H7 (cell line): ENCODE results near the gene PRR5L. TPM values are rescaled to one million over a fixed set of nuclear protein-coding genes. Genes with fewer than 3 reads are reported as not detected.

Source experiments
- DNase-seq: peaks from one replicate; pipeline ENCODE4 v3.0.0; 2012
- H3K27me3 ChIP-seq: 2 replicates; pipeline ENCODE4 v1.6.0; 2011; ENCODE audit warnings: mild to moderate bottlenecking, low read length; ENCODE audit not compliant: control insufficient read depth, insufficient read depth
- H3K36me3 ChIP-seq: replicated peaks from 2 replicates; pipeline ENCODE4 v1.5.1; 2011; ENCODE audit warnings: low read length; ENCODE audit not compliant: control insufficient read depth, insufficient read depth
- H3K4me3 ChIP-seq: 2 replicates; pipeline ENCODE4 v1.5.1; 2011; ENCODE audit warnings: low read depth, mild to moderate bottlenecking, control low read depth, low read length, moderate library complexity; ENCODE audit not compliant: insufficient read depth
- total RNA-seq: library from RNA; depleted of rRNA; stranded (reverse); fragments of >200 nt; shearing (Covaris generic); gene quantifications from 2 replicates; pipeline ENCODE4 v1.2.3, GENCODE V29; 2014

Gene PRR5L
- total RNA-seq, 1 experiment from 2014 or later = 5.8 TPM

- H3K27me3 ChIP-seq = no peaks in the 10 kb centered on the region
Observed at GRCh38 chr11:36268337-36268985, 27.6 kb upstream of the PRR5L start.

GRCh38 chr11:36270701-36271100 lies 25.4 kb upstream of the PRR5L start:
- DNase-seq = no peak
- Histone ChIP-seq H3K36me3 (no peaks in the 10 kb centered on the region; the same call in 1 of the 2 replicates), H3K27me3 (no peaks in the 10 kb centered on the region), H3K4me3 (no peak overlapping the region)

More at GRCh38 chr11:36268337-36268985, 27.6 kb upstream of the PRR5L start:
- no peak for DNase-seq
- no peaks in the 10 kb centered on the region for H3K36me3 ChIP-seq
- H3K4me3 ChIP-seq = no peak overlapping the region

GRCh38 chr11:36271794-36272407 lies 24.2 kb upstream of the PRR5L start:
- no peak for DNase-seq
- Histone ChIP-seq H3K36me3 (no peaks in the 10 kb centered on the region; the same call in 1 of the 2 replicates), H3K27me3 (no peaks in the 10 kb centered on the region), H3K4me3 (no peak overlapping the region)

GRCh38 chr11:36273110-36273509 lies 23.0 kb upstream of the PRR5L start:
- Histone ChIP-seq H3K27me3 (no peaks in the 10 kb centered on the region), H3K4me3 (no peak overlapping the region), H3K36me3 (no peaks in the 10 kb centered on the region; the same call in 1 of the 2 replicates)
- no peak for DNase-seq

GRCh38 chr11:36274414-36274813 lies 21.7 kb upstream of the PRR5L start:
- H3K4me3 ChIP-seq = no peak overlapping the region
- no peaks in the 10 kb centered on the region; the same call in 1 of the 2 replicates for H3K36me3 ChIP-seq
- DNase-seq = no peak
- H3K27me3 ChIP-seq = no peaks in the 10 kb centered on the region

GRCh38 chr11:36278531-36279282 lies 17.4 kb upstream of the PRR5L start:
- peak; percentile 31 for DNase-seq
- Histone ChIP-seq H3K36me3 (no peaks in the 10 kb centered on the region; the same call in 1 of the 2 replicates), H3K4me3 (no peak overlapping the region), H3K27me3 (no peaks in the 10 kb centered on the region)

- Histone ChIP-seq H3K36me3 (no peaks in the 10 kb centered on the region), H3K4me3 (no peak overlapping the region), H3K27me3 (no peaks in the 10 kb centered on the region)
- DNase-seq = no peak
Observed at GRCh38 chr11:36280531-36280930, 15.6 kb upstream of the PRR5L start.

DNA sequence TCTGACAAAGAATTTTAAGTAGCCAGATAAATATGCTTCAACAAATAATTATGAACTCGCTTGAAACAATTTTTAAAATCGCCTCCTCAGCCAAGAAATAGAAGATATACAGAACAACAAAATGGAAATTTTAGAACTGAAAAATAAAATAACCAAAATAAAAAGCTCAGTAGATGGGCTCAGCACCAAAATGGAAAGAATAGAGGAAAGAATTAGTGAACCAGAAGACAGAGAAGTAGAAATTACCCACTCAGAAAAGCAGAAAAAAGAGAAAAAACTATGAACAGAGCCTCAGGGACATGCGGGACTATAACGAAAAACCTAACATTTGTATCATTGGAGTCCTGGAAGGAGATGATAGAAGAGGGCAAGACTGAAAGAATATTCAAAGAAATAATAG lies 14.2 kb upstream of the PRR5L start:
- DNase-seq = no peak
- Histone ChIP-seq H3K4me3 (no peak overlapping the region), H3K36me3 (no peaks in the 10 kb centered on the region), H3K27me3 (no peaks in the 10 kb centered on the region)

DNA sequence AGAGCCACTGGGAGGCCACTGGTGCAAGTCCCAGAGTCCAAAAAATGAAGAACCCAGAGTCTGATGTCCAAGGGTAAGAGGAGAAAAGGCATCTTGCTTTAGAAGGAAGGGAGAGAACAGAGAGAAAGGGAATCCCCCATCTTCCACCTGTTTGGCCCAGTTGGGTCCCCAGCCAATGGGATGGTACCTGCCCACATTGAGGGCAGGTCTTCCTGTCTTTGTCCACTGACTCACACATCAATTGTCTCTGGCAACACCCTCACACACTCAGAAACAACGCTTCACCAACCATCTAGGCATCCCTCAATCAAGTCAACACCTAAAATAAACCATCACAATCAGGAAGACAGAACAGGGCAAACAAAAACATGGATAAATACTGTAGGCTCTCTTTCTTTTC lies 13.2 kb upstream of the PRR5L start:
- Histone ChIP-seq H3K36me3 (no peaks in the 10 kb centered on the region), H3K4me3 (no peak overlapping the region), H3K27me3 (no peaks in the 10 kb centered on the region)
- no peak for DNase-seq

DNA sequence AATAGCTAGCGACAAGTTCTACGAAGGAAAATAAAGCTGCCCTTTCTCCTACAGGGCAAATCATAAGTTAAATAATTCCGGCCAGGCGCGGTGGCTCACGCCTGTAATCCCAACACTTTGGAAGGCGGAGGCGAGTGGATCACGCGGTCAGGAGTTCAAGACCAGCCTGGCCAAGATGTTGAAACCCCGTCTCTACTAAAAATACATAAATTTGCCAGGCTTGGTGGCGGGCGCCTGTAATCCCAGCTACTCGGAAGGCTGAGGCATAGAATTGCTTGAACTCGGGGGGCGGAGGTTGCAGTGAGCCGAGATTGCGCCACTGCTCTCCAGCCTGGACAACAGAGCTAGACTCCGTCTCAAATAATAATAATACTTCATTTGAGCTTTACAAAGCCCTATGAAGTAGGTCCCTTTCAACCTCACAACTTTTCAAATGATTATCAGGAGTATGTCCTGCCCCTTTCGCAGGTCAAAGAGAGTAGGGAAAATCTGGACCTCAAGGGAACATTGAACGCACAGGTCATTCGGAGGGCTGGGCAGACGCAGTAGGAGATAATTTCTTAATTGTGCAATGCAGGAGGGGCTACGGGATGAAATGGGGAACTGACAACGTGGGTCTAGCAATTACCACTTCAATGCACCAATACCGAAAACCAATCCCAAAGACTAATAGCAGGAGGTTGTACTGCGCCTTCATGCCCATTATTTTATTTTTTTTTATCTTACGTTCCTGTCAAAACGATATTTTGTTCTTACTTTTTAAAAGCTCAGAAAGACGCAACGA lies 7.5 kb upstream of the PRR5L start:
- DNase-seq = no peak

DNA sequence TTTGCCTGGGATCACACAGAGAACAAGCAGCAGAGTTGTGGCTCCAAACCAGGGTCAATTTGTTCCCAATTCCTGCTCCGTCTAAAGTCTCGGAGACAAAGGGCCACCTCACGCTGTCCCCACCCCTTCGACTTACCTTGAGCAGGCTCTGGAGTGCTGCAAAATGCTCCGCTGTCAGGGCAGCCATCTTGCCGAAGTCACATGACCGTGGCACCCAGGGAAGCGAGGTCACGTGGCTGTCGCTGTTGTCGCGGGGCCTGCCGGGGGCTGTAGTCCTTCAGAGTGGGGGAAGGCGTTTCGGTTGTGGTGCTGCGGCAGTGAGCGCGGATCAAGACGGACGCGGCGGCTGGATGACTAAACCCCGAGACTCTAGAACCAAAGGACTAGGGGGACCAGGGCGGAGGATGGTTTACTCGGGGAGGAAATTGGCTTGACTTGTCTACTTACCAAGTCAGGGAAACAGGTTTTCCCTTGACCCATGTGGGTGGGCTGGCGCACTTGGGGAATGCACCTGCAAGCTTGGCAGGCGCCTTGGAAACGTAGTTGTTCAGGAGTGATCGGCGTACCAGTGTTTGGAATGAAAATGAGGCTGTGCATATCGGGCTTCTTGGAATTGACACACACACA lies 6.7 kb upstream of the PRR5L start, which contains the start of gene COMMD9:
COMMD9 (minus strand) TSS at position 199 of the 627 bp plus-strand sequence; CDS start at position 187, 12 bp downstream.
- no peaks in the 10 kb centered on the region for H3K36me3 ChIP-seq
- peak within 1 kb of the TSS; percentile 40 for H3K4me3 ChIP-seq
- H3K27me3 ChIP-seq = peaks cover 7% of the 10 kb centered on the region
- DNase-seq = peak; percentile 88

More for the DNA sequence above, 7.5 kb upstream of the PRR5L start:
- H3K27me3 ChIP-seq = peaks cover 7% of the 10 kb centered on the region
- H3K4me3 ChIP-seq = peak overlapping the region; percentile 40
- no peaks in the 10 kb centered on the region for H3K36me3 ChIP-seq

DNA sequence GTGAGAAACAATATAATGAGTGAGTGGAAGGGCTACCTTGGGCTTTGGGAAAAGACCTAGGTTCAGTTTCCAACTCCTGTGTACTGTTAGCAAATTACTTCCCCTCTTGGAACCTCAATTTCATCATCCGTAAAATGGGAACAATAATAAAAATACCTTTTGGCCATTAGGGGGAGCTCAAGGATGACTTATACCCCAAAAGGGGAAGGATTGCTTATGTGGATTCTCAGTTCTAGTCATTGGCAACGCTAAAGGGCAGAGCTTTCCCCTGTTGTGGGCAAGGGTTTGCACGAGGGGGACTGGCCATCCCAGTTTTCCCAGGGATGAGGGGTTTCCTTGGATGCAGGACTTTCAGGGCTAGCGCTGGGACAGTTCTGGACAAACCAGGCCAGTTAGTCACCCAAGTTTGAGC lies 3.8 kb upstream of the PRR5L start:
- peaks cover 7% of the 10 kb centered on the region for H3K27me3 ChIP-seq
- no peak overlapping the region for H3K4me3 ChIP-seq
- no peaks in the 10 kb centered on the region for H3K36me3 ChIP-seq
- peak; percentile 73 for DNase-seq

DNA sequence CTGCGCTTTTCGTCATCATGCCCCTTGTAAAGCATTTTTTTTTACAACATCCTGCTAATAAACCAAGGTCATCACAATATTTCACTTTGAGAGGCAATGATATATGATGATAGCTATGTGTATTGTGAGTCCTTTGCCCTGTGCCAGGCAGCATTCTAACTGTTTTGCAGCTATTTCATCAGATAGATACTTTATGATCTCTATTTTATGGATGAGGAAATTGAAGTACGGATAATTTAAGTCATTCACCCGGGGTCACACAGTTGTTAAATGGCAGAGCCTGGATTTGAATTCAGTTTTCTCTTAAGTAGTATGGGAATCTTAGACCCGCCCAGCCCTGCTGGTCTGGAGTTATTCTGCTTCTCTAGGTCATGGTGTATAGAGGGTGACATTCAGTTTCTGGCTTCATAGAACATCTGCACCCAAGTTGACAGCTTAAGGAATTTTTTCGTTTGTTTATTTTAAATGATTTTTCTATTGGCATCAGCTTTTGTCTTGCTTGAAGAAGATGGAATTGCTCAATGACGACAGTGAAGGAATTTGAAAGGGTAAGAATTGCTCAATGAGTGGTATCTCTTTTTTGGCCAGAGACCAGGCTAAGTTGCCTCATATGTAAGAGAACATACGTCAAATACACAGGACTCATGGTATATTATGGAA lies 926 bp downstream of the PRR5L start:
- no peak for DNase-seq
- Histone ChIP-seq H3K4me3 (no peak overlapping the region), H3K36me3 (no peaks in the 10 kb centered on the region), H3K27me3 (no peaks in the 10 kb centered on the region)
